Stimulated activated CD8-positive, alpha-beta memory T cell treated with anti-CD3 and anti-CD28 coated beads, Interleukin-4, amount 100 ng/mL, for 4 hours (primary cell): ENCODE data around the gene PLGRKT.
"Not testable (repeated sequence)": the region's sequence is repeated elsewhere in the genome, so short reads cannot be mapped to it uniquely, and the experiment has no call there.

ENCODE experiments used
- DNase-seq, 2 donors: peaks; one replicate each; pipeline ENCODE4 v3.0.0-alpha.2; 2020; ENCODE audit warnings: low read depth in 2 of 2, low spot score in 1 of 2

Gene PLGRKT

GRCh38 chr9:5384436-5384835 lies 53.3 kb downstream of the PLGRKT start:
- DNase-seq = no peak

- no peak for DNase-seq
Observed at GRCh38 chr9:5382479-5382878, 55.2 kb downstream of the PLGRKT start.

- DNase-seq = no peak
Observed at GRCh38 chr9:5375790-5376477, 61.8 kb downstream of the PLGRKT start.

- no peak for DNase-seq
Observed at GRCh38 chr9:5375091-5375490, 62.6 kb downstream of the PLGRKT start.

DNA sequence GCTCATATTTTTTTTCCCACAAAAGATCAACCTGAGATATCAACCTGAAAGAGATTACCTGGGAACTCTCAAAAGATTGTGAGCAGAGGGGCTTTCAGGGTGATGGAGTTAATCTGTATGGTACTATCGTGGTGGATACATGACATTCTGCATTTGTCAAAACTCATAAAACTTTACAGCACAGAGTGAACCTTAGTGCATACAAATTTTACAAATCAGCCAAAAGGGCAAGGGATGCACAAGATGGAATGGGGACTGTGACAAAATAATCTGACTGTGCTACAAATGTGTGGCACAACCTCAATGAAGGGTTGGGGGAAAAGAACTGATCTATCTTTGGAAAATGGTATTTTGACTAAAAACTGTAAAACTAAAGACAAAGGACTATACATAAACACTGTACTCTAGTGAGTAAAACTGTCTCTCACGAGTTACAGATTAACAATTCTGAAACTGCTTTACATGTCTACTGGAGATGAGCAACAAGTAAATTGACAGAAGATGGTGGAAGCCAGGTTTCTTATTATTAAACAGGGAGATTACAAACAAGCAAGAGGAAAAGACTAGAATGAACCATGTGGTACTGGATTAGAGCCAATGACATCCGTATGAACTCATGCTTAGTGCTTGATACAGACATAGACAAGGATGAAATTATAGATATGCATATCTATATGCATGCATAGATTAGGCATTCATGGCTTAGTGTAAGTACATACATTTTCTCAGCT lies 73.3 kb downstream of the PLGRKT start:
- no peak for DNase-seq

DNA sequence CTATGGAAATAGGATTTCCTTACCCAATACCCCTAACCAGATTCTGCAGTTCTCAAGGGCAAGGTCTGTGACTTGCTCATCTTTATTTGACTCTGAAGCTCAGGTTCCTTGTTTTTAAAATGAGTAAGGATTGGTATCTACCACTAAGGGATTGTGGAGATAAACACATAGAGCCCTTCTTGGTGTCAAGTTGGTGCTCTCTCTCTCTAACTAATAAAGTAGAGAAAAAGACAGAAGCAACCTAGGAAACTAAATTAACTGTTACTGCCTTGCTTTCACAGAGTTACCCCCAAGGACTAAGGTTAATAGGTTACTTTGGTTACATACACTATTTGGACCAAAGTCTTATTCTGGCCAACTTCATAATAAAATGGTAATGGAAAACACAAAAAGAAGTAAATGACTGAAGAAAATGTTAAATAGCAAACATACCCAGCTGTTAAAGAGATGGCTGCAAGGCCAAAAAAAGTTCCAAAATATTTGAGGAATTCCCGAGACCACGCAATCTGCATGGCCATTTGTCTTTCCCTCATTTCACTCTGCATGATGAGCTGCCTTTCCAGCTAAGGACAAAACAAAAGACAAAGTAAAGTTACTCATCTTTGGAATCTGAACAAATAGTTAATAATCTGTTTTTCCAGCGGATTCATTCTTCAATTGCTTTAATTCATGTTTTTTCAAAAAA lies 76.3 kb downstream of the PLGRKT start:
- DNase-seq = no peak

DNA sequence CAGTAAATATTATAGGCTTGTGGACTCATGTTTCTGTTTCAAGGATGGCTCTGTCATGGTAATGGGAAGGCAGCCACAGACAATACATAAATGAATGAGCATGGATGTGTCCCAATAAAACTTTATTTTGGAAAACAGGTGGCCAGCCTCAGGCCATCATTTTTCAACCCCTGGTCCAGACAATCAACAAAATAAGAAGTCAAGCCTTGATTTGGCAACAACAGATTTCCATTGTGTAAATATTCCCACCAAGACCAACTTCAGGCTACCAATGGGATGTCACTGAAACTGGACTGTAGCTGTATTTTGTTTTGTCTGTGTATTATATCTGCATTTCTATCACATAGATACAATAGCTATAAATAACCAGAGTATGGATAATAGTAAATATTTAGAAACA lies 77.4 kb downstream of the PLGRKT start:
- no peak for DNase-seq

DNA sequence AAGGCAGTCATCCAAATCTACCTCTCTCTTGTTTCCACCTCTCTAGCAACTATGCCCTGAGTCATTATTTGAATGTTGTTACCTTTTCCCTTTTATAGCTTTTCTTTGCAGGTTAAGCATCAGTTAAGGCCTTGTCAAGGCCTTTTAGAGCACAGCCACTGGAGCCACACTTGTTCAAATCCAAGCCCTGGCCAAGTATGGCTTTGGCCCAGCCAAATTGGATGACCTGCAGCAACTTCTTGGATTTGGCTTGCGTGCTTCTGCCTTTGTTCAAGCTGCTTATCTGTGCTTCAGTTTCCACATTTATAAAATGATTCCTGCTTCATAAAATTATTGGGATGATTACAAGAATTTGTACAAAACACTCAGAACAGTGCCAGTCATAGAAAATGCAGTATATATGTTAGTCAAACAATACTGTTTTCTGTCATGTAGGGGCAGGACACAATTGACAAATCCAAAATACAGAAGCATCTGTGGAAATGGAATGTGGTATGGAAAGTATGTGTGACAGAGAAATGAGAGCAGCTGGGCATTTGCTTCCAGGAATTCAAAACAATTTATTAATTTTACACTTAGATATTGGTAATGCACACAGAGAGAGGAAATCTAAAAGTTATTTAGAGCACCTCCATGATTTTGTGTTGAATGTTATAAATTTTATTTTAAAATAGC lies 80.2 kb downstream of the PLGRKT start:
- DNase-seq = no peak

GRCh38 chr9:5355817-5356216 lies 81.9 kb downstream of the PLGRKT start:
- no peak for DNase-seq

DNA sequence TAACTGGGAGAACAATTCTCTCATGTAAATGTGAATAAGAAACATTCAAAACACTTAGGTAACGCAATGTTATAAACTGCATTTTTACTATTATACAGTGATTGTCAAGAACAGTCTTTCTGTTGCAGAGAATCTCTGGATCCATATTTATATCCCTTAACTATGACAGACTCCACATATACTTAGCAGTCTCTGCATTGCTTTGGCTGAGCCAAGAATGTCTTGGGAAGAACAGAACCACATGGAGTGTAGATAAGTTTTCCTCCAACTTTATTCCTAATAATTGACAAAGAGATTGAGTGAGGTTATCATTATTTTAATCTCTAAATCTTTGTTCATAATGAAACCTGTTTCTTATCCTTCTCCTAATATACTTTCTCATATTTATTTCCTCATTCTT lies 82.5 kb downstream of the PLGRKT start:
- DNase-seq = no peak

DNA sequence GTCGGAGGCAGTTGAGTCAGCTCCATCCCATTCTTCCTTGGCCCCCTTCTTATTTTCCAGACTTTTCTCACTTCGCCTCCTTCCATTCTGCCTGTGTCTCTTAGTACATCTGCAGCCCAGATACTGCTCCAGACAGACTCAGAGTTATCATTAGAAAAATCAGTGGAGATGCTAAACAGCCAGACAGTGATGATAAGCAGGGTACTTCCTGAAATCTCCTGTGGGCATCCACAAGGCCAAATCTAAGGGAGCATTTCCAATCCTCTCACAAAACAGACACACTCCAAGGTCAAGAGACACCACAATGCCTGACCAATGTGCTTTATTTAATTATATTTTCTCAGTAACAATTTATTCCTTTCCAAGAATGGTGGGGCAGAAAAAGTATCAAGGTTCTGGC lies 83.5 kb downstream of the PLGRKT start:
- DNase-seq = no peak

- no peak for DNase-seq
Observed at GRCh38 chr9:5352637-5353248, 85.0 kb downstream of the PLGRKT start.

GRCh38 chr9:5338992-5339981 lies 98.4 kb downstream of the PLGRKT start, which contains the start of gene RLN1:
Gene RLN1 (minus strand): TSS chr9:5339876. CDS start chr9:5339746, 130 bp downstream.
- not testable (repeated sequence) for DNase-seq

DNA sequence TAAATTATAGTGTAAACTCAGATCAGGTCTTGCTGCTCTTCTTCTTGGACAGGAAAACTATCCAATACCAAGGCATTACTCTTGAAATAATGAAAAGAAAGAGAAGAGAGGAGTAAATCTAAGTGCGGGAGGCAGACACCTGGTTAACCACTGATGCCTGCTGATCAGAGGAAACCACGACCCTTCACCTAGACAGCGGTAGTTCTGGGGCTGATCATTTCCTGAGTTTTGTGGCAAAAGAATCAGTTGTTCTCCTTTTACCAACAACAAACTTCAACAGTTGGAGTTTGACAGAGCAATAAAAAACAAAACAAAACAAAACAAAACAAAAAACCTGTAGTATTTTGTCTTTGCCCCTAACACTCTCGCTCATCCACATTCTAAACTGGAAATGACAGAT lies 101.0 kb downstream of the PLGRKT start:
- DNase-seq = no peak

- not testable (repeated sequence) for DNase-seq
Observed at GRCh38 chr9:5331276-5331675, 106.4 kb downstream of the PLGRKT start.

DNA sequence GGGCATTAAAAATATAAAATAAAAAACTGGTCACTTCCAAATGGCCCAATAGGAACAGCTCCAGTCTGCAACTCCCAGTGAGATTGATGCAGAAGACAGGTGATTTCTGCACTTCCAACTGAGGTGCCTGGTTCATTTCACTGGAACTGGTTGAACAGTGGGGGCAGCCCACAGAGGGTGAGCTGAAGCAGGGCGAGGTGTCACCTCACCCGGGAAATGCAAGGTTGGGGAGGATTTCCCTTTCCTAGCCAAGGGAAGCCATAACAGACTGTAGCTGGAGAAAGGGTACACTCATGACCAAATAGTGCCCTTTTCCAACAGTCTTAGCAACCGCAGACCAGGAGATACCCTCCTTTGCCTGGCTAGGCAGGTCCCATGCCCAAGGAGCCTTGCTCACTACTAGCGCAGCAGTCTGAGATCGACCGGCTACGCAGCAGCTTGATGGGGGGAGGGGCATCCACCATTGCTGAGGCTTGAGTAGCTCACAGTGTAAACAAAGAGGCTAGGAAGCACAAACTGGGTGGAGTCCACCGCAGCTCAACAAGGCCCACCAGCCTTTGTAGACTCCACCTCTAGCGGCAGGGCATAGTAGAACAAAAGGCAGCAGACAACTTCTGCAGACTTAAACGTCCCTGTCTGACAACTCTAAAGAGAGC lies 110.7 kb downstream of the PLGRKT start:
- no peak for DNase-seq

- no peak for DNase-seq
Observed at GRCh38 chr9:5326187-5326586, 111.5 kb downstream of the PLGRKT start.

- DNase-seq = not testable (repeated sequence)
Observed at GRCh38 chr9:5321601-5322000, 116.1 kb downstream of the PLGRKT start.

DNA sequence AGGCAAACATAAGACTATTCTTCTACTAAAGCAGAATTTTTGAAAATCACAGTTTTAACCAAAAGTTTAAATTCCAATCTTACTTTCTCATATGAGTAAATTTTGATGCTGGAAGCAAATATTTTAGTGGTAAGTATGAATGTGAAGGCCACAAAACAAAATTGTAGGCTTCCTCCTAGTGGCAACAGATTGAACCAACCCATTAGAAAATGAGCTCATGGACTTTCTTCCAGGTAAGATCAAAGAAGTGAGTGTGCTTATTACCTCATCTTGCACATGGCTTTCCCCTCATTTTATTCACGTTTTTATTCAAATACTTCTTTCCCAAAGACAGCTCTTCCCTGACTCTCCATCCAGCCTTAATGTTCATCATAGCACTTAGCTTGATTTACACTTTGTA lies 116.7 kb downstream of the PLGRKT start:
- DNase-seq = no peak
